RWPE2 (cell line): ENCODE results near the gene MSANTD3.

Experiments used
- ATAC-seq: fragments of 200-7000 bp; cut with Tn5 transposase; 3 replicates; pipeline ENCODE4 v1.9.1; 2021; ENCODE audit warnings: low read depth
- DNase-seq: peaks from one replicate; pipeline ENCODE4 v3.0.0-alpha.2; 2020; ENCODE audit warnings: low spot score
- H3K27ac ChIP-seq: fragments of 450-650 bp; 2 replicates; pipeline ENCODE4 v1.5.1; 2017; ENCODE audit warnings: mild to moderate bottlenecking; ENCODE audit not compliant: poor library complexity, severe bottlenecking
- H3K27me3 ChIP-seq: fragments of 250-450 bp; sonication (Bioruptor Pico); 2 replicates; pipeline ENCODE4 v1.5.1; 2021; ENCODE audit warnings: mild to moderate bottlenecking, moderate library complexity; ENCODE audit not compliant: insufficient read depth, poor library complexity, severe bottlenecking
- H3K36me3 ChIP-seq: fragments of 250-450 bp; sonication (Bioruptor Pico); 2 replicates; pipeline ENCODE4 v1.5.1; 2020; ENCODE audit warnings: low read depth, mild to moderate bottlenecking, moderate library complexity
- H3K4me1 ChIP-seq: fragments of 250-450 bp; sonication (Bioruptor Pico); 2 replicates; pipeline ENCODE4 v1.5.1; 2021; ENCODE audit warnings: mild to moderate bottlenecking, moderate library complexity; ENCODE audit not compliant: insufficient read depth, poor library complexity, severe bottlenecking
- H3K4me3 ChIP-seq: fragments of 250-450 bp; sonication (Bioruptor Pico); 2 replicates; pipeline ENCODE4 v1.5.1; 2021; ENCODE audit warnings: mild to moderate bottlenecking, moderate library complexity; ENCODE audit not compliant: severe bottlenecking
- H3K9me3 ChIP-seq: fragments of 250-450 bp; sonication (Bioruptor Pico); 2 replicates; pipeline ENCODE4 v1.5.1; 2021; ENCODE audit warnings: mild to moderate bottlenecking, moderate library complexity; ENCODE audit not compliant: severe bottlenecking
- CTCF ChIP-seq: fragments of 450-650 bp; IDR thresholded peaks from one replicate; pipeline ENCODE4 v1.5.1; 2017; ENCODE audit warnings: mild to moderate bottlenecking, moderate library complexity; ENCODE audit not compliant: poor library complexity, severe bottlenecking

The MSANTD3 gene

GRCh38 chr9:100445161-100445902 lies 18.4 kb downstream of the MSANTD3 start:
- no peaks in the 10 kb centered on the region for H3K4me1 ChIP-seq
- no peaks in the 10 kb centered on the region for H3K9me3 ChIP-seq
- no peak overlapping the region for H3K27ac ChIP-seq
- no peak for DNase-seq
- ATAC-seq, result no peak
- no peaks in the 10 kb centered on the region for H3K27me3 ChIP-seq
- TF ChIP-seq CTCF, result no peak
- peaks cover 65% of the 10 kb centered on the region for H3K36me3 ChIP-seq
- H3K4me3 ChIP-seq, result no peak overlapping the region

GRCh38 chr9:100445903-100446549 lies 19.1 kb downstream of the MSANTD3 start:
- no peaks in the 10 kb centered on the region for H3K27me3 ChIP-seq
- TF ChIP-seq CTCF, result no peak
- no peak overlapping the region for H3K4me3 ChIP-seq
- H3K4me1 ChIP-seq, result no peaks in the 10 kb centered on the region
- DNase-seq (no peak), ATAC-seq (no peak)
- H3K27ac ChIP-seq, result no peak overlapping the region
- no peaks in the 10 kb centered on the region for H3K9me3 ChIP-seq
- peaks cover 71% of the 10 kb centered on the region for H3K36me3 ChIP-seq

- Histone ChIP-seq H3K4me1 (no peaks in the 10 kb centered on the region), H3K4me3 (no peak overlapping the region), H3K36me3 (peaks cover 72% of the 10 kb centered on the region), H3K27me3 (no peaks in the 10 kb centered on the region), H3K27ac (no peak overlapping the region), H3K9me3 (no peaks in the 10 kb centered on the region)
- no peak for ATAC-seq
- TF ChIP-seq CTCF, result no peak
- no peak for DNase-seq
These were observed 20.1 kb downstream of the MSANTD3 start for GRCh38 chr9:100447041-100447440.

GRCh38 chr9:100448266-100448665 lies 21.3 kb downstream of the MSANTD3 start:
- no peak for ATAC-seq
- peaks cover 71% of the 10 kb centered on the region for H3K36me3 ChIP-seq

More at GRCh38 chr9:100448266-100448665, 21.3 kb downstream of the MSANTD3 start:
- TF ChIP-seq CTCF, result no peak
- no peak for DNase-seq
- Histone ChIP-seq H3K4me3 (no peak overlapping the region), H3K4me1 (no peaks in the 10 kb centered on the region), H3K9me3 (no peaks in the 10 kb centered on the region), H3K27ac (no peak overlapping the region), H3K27me3 (no peaks in the 10 kb centered on the region)
